GM19452 (cell line): ENCODE measurements around the gene TCF7L1.
A peak's percentile ranks its signal among the peaks of the same experiment; 100 is the strongest.
"Not testable (repeated sequence)": the region's sequence is repeated elsewhere in the genome, so short reads cannot be mapped to it uniquely, and the experiment has no call there.

Experiments used
- ATAC-seq: cut with Tn5 transposase; IDR thresholded peaks from one replicate; pipeline ENCODE4 v1.9.1; 2021; ENCODE audit not compliant: unreplicated experiment

TCF7L1 gene

GRCh38 chr2:85341269-85342029, 208.3 kb downstream of the TCF7L1 start:
- no peak for ATAC-seq

GRCh38 chr2:85342156-85342555, 209.0 kb downstream of the TCF7L1 start:
- no peak for ATAC-seq

GRCh38 chr2:85343207-85343895, 210.2 kb downstream of the TCF7L1 start:
- not testable (repeated sequence) for ATAC-seq

- no peak for ATAC-seq
Measured at GRCh38 chr2:85344356-85344954, 211.3 kb downstream of the TCF7L1 start.

- ATAC-seq, result no peak
Measured at GRCh38 chr2:85347599-85347998, 214.4 kb downstream of the TCF7L1 start.

- ATAC-seq, result no peak
Measured at GRCh38 chr2:85353876-85354285, 220.7 kb downstream of the TCF7L1 start.

- ATAC-seq, result peak; percentile 93
Measured at GRCh38 chr2:85354286-85355072, 221.3 kb downstream of the TCF7L1 start, which contains the start of the genes ELMOD3 and RETSAT. Gene ELMOD3 (plus strand): TSS chr2:85354769. CDS start chr2:85357199, 2,430 bp downstream. Gene RETSAT (minus strand): TSS chr2:85354528. CDS start chr2:85354507, 21 bp downstream.

- peak; percentile 12 for ATAC-seq
Measured at GRCh38 chr2:85355073-85355410, 221.8 kb downstream of the TCF7L1 start.

GRCh38 chr2:85355521-85355920, 222.3 kb downstream of the TCF7L1 start:
- ATAC-seq, result no peak

GRCh38 chr2:85356186-85356585, 223.0 kb downstream of the TCF7L1 start:
- no peak for ATAC-seq

- no peak for ATAC-seq
Measured at GRCh38 chr2:85357736-85358135, 224.5 kb downstream of the TCF7L1 start.
